Measurements from ENCODE around the gene LRP5. TPM values are rescaled to one million over a fixed set of nuclear protein-coding genes. Genes with fewer than 3 reads are reported as not detected.

The LRP5 gene
- total RNA-seq, 4 donors from 2014 or later = 32.6 to 68.9 (median 42.5) TPM

DNA sequence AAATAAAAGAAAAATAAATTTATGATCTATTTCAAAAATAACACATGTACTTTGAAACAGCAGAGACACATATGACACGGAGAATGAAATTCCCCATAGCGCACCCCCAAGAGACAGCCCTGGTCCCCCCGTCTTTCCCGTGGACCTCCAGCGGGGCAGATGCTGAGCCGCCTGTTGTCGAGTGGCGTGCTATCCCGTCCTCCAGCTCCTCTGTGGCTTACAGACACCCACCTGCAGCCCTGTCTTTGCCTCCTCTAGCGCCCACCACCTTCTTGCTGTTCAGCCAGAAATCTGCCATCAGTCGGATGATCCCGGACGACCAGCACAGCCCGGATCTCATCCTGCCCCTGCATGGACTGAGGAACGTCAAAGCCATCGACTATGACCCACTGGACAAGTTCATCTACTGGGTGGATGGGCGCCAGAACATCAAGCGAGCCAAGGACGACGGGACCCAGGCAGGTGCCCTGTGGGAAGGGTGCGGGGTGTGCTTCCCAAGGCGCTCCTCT, 103.7 kb downstream of the LRP5 start:
- TF ChIP-seq EP300 (IDR thresholded peaks at IDR 0.05) (no peak), POLR2AphosphoS5 (IDR thresholded peaks at IDR 0.05) (no peak), POLR2A (IDR thresholded peaks at IDR 0.05) (no peak)
- TF ChIP-seq, protein P1, sequence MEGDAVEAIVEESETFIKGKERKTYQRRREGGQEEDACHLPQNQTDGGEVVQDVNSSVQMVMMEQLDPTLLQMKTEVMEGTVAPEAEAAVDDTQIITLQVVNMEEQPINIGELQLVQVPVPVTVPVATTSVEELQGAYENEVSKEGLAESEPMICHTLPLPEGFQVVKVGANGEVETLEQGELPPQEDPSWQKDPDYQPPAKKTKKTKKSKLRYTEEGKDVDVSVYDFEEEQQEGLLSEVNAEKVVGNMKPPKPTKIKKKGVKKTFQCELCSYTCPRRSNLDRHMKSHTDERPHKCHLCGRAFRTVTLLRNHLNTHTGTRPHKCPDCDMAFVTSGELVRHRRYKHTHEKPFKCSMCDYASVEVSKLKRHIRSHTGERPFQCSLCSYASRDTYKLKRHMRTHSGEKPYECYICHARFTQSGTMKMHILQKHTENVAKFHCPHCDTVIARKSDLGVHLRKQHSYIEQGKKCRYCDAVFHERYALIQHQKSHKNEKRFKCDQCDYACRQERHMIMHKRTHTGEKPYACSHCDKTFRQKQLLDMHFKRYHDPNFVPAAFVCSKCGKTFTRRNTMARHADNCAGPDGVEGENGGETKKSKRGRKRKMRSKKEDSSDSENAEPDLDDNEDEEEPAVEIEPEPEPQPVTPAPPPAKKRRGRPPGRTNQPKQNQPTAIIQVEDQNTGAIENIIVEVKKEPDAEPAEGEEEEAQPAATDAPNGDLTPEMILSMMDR (IDR thresholded peaks at IDR 0.05) = no peak

GRCh38 chr11:68418648-68419047, 106.3 kb downstream of the LRP5 start:
- no peak for ATAC-seq
- Histone ChIP-seq H3K4me1 (peaks cover 0 to 7% (median 0%) of the 10 kb centered on the region in 3 donors), H3K27me3 (no peaks in the 10 kb centered on the region), H3K4me3 (no peak overlapping the region), H3K9me3 (no peaks in the 10 kb centered on the region), H3K27ac (no peak overlapping the region), H3K36me3 (peaks cover 0 to 88% of the 10 kb centered on the region in 2 donors)
- TF ChIP-seq POLR2AphosphoS5 (IDR thresholded peaks at IDR 0.05) = no peak
- TF ChIP-seq EP300 (IDR thresholded peaks at IDR 0.05) = no peak
- TF ChIP-seq, protein P1 (IDR thresholded peaks at IDR 0.05) = no peak
- TF ChIP-seq POLR2A (IDR thresholded peaks at IDR 0.05) = no peak
- 58 to 60% methylated on average over 3 to 4 of the region's 6 CpGs for WGBS, 2 donors (ENCODE audit: low coverage in 1 of 2)

More for the DNA sequence above, 103.7 kb downstream of the LRP5 start:
- H3K4me3 ChIP-seq = no peak overlapping the region
- no peak for ATAC-seq
- no peaks in the 10 kb centered on the region for H3K27me3 ChIP-seq
- WGBS, 2 donors (ENCODE audit: low coverage in 1 of 2) = 86 to 90% methylated on average over 15 to 16 of the region's 22 CpGs
- no peak overlapping the region for H3K27ac ChIP-seq
- H3K4me1 ChIP-seq = peaks cover 0 to 21% (median 0%) of the 10 kb centered on the region in 3 donors
- peaks cover 0 to 95% of the 10 kb centered on the region in 2 donors for H3K36me3 ChIP-seq
- H3K9me3 ChIP-seq = no peaks in the 10 kb centered on the region

GRCh38 chr11:68420171-68420570, 107.8 kb downstream of the LRP5 start:
- Histone ChIP-seq H3K36me3 (peaks cover 0 to 88% of the 10 kb centered on the region in 2 donors), H3K27me3 (no peaks in the 10 kb centered on the region), H3K4me3 (no peak overlapping the region), H3K4me1 (no peaks in the 10 kb centered on the region), H3K9me3 (no peaks in the 10 kb centered on the region), H3K27ac (no peak overlapping the region)
- 94 to 100% methylated on average over 2 to 7 of the region's 7 CpGs for WGBS, 2 donors (ENCODE audit: low coverage in 1 of 2)
- no peak for ATAC-seq
- TF ChIP-seq, protein P1 (IDR thresholded peaks at IDR 0.05) = no peak

DNA sequence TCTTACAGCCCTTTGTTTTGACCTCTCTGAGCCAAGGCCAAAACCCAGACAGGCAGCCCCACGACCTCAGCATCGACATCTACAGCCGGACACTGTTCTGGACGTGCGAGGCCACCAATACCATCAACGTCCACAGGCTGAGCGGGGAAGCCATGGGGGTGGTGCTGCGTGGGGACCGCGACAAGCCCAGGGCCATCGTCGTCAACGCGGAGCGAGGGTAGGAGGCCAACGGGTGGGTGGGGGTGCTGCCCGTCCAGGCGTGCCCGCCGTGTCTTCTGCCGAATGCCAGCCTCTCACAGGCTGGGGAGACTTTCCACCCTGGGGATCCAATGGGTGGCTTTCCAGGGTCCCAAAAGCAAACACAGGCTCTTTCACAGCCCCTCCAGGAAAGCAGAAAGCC, 111.1 kb downstream of the LRP5 start:
- no peaks in the 10 kb centered on the region for H3K4me1 ChIP-seq
- no peaks in the 10 kb centered on the region for H3K9me3 ChIP-seq
- H3K4me3 ChIP-seq = no peak overlapping the region
- H3K36me3 ChIP-seq = peaks cover 0 to 90% of the 10 kb centered on the region in 2 donors
- no peaks in the 10 kb centered on the region for H3K27me3 ChIP-seq
- ATAC-seq = no peak
- no peak overlapping the region for H3K27ac ChIP-seq
- no CpG with 5 or more reads among the region's 21 CpGs for WGBS, 2 donors (ENCODE audit: low coverage in 1 of 2)
- no peak for TF ChIP-seq EP300 (IDR thresholded peaks at IDR 0.05)
- TF ChIP-seq, protein P1 (IDR thresholded peaks at IDR 0.05) = no peak
- no peak for TF ChIP-seq POLR2AphosphoS5 (IDR thresholded peaks at IDR 0.05)

DNA sequence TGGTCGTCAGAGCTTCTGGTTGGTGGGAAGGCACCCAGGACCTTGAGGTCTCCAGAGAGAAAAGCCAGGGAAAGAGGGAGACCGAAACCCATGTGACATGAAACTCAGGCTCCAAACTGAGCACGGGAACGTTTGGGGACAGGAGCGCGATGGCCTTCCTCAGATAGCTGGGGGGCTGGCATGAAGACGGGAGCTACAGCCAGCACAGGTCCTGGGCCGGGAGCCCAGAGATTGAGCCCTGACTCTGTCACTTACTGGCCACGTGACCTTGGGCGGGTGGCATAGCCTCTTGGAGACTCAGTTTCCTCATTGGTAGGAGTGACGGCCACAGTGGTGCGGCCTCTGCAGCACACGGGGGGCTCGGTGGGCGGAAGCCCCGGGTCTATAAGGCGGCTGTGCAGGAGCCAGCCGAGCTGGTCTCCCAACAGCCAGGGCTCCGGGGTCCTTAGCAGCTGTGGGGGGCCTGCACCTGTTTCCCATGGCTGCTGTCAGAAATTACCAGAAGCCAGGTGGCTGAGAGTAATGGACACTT, 111.8 kb downstream of the LRP5 start:
- no peak for ATAC-seq
- Histone ChIP-seq H3K36me3 (peaks cover 0 to 90% of the 10 kb centered on the region in 2 donors), H3K27me3 (no peaks in the 10 kb centered on the region), H3K4me1 (no peaks in the 10 kb centered on the region), H3K9me3 (peaks cover 0 to 4% (median 0%) of the 10 kb centered on the region in 3 donors), H3K27ac (no peak overlapping the region), H3K4me3 (no peak overlapping the region)
- TF ChIP-seq, protein P1 (IDR thresholded peaks at IDR 0.05) = no peak
- no peak for TF ChIP-seq POLR2A (IDR thresholded peaks at IDR 0.05)
- no peak for TF ChIP-seq EP300 (IDR thresholded peaks at IDR 0.05)
- TF ChIP-seq POLR2AphosphoS5 (IDR thresholded peaks at IDR 0.05) = no peak
- WGBS, 2 donors (ENCODE audit: low coverage in 1 of 2) = no CpG with 5 or more reads among the region's 19 CpGs

Measured in gastroesophageal sphincter (tissue), 4 donors.